ENCODE measurements around the gene PTGFR.

GRCh38 chr1:78561856-78562255 is 71.1 kb downstream of the PTGFR start:
- TF ChIP-seq CTCF (IDR thresholded peaks at IDR 0.05; ENCODE audit: low read depth, low read length) (no peak), POLR2A (IDR thresholded peaks at IDR 0.05; ENCODE audit: extremely low read depth, insufficient read length) (no peak), MAX (IDR thresholded peaks at IDR 0.05; ENCODE audit: low read depth, low read length) (no peak), MYC (IDR thresholded peaks at IDR 0.05; ENCODE audit: low read depth, low read length) (no peak)

All from NB4 (cell line).